AG09309 (cell line): ENCODE data around the gene MNS1.
"Not testable (repeated sequence)": the region's sequence is repeated elsewhere in the genome, so short reads cannot be mapped to it uniquely, and the experiment has no call there.

Experiments
- DNase-seq: peaks from one replicate; pipeline ENCODE4 v3.0.0-alpha.2; 2010; ENCODE audit warnings: low read depth
- H3K4me3 ChIP-seq: 2 replicates; pipeline ENCODE4 v1.5.1; 2011; ENCODE audit warnings: mild to moderate bottlenecking, low read depth, low read length, moderate library complexity; ENCODE audit not compliant: control insufficient read depth
- CTCF ChIP-seq: IDR thresholded peaks from 2 replicates; pipeline ENCODE4 v1.5.1; 2011; ENCODE audit warnings: mild to moderate bottlenecking, low read depth, low read length, inconsistent platforms; ENCODE audit not compliant: insufficient read depth, control insufficient read depth; ENCODE audit errors: missing control alignments

Gene MNS1

GRCh38 chr15:56428821-56429458 is 36.0 kb downstream of the MNS1 start:
- H3K4me3 ChIP-seq = no peak overlapping the region
- peak; percentile 10 for DNase-seq
- TF ChIP-seq CTCF = peak; percentile 31

- no peak overlapping the region for H3K4me3 ChIP-seq
- DNase-seq = no peak
- TF ChIP-seq CTCF = no peak
Observed at GRCh38 chr15:56425976-56426375, 39.0 kb downstream of the MNS1 start.

GRCh38 chr15:56425276-56425675 is 39.7 kb downstream of the MNS1 start:
- no peak overlapping the region for H3K4me3 ChIP-seq
- no peak for TF ChIP-seq CTCF

GRCh38 chr15:56413114-56413733 is 51.7 kb downstream of the MNS1 start:
- DNase-seq, H3K4me3 ChIP-seq: not testable (repeated sequence)

More at GRCh38 chr15:56425276-56425675, 39.7 kb downstream of the MNS1 start:
- no peak for DNase-seq

- no peak for TF ChIP-seq CTCF
- DNase-seq = no peak
- no peak overlapping the region for H3K4me3 ChIP-seq
Observed at GRCh38 chr15:56411122-56411749, 53.7 kb downstream of the MNS1 start.

GRCh38 chr15:56410721-56411120 is 54.2 kb downstream of the MNS1 start:
- H3K4me3 ChIP-seq = no peak overlapping the region
- DNase-seq = no peak
- no peak for TF ChIP-seq CTCF

GRCh38 chr15:56399209-56399608 is 65.7 kb downstream of the MNS1 start:
- not testable (repeated sequence) for DNase-seq, H3K4me3 ChIP-seq

- DNase-seq = not testable (repeated sequence)
Observed at GRCh38 chr15:56397325-56397724, 67.6 kb downstream of the MNS1 start.

More at GRCh38 chr15:56397325-56397724, 67.6 kb downstream of the MNS1 start:
- not testable (repeated sequence) for H3K4me3 ChIP-seq
